Measurements from ENCODE around the gene WDFY2.
A peak's percentile ranks its signal among the peaks of the same experiment; 100 is the strongest.

Gene WDFY2

DNA sequence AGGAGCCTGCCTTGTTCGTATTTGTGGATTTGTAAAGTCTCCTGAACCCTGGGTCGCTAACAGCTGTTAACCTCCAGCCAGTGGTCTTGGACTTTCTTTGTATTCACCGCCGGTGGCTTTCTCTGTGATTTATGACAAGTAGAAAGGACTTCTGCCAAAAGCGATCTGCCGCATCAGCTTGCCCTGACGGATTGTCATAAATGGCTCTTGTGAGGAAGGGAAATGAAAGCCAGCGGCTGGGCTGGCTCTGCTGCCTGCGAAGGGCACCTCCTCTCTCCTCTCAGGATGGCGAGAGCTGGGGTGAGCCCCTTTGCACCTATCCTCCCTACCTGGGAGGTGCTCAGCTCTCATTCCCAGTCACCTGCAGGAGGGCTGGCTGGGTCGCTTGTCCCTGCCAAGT is 194.1 kb downstream of the WDFY2 start:
- no peak for DNase-seq

- no peak for DNase-seq
Measured at GRCh38 chr13:51780099-51780498, 195.8 kb downstream of the WDFY2 start.

DNA sequence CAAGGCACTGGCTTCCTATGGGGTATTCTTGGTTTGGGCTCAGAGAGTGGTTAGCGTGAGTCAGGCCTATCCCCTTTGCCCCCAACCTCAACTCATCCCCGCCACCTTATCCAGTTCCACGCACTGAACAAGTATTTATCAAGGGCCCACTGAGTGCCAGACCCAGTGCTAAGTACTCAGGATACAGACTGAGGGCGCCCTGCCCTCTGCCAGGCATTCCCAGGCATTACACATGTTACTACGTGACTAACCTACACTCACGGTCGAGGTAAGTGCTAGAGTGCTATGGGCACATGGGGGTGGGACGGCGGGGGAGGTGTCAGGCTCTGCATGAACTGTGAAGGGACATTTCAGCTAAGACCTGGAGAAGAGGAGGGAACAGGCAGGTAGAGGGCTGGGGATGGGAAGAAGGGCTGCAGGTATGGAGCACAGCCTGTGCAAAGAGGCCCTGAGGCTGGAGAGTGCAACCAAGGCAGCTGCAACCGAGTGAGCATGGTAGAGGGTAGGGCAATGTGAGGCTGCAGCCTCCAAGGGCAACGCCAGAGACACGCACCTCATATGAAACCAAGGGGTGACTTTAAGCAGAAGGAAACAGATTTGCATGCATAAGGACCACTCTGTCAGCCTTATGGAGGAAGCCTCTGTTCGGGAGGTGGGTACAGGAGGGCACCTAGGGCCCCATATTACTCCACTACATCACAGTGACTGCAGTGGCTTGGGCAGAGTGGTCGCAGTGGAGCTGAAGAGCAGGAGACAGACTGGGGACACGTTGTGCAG is 197.2 kb downstream of the WDFY2 start:
- DNase-seq, result no peak

DNA sequence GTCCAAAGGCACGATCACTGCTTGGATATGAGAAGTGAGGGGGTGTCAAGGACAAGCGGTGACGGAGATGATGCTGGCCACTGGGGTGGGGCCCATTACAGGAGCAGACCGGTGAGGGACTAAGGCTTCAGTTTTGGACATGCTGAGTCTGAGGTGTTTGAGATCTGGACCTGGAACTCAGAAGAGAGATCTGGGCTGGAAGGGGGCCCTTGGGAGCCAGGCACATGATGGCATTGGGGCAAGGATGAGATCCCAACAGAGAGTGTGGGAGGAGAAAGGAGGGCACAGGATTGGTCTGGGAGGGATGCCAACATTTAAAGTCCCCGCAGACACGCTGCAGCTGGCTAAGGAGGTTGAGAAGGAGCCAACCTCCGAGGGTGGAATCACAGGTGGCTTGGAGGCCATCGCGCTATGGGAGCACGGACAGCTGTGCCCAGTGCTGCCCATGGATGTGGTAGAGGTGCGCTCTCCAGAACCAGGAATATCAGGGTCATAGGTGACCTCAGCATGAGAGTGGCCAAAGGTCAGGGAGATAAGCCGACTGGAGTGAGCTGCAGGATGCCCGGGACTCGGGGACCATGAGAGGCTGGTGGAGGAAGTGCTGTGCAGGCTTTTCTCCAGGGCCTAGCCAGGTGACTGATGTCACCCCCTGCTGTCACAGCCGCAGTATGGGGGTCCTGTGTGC is 197.9 kb downstream of the WDFY2 start:
- DNase-seq, result no peak

- DNase-seq, result no peak
Measured at GRCh38 chr13:51783428-51784094, 199.3 kb downstream of the WDFY2 start.

- DNase-seq, result no peak
Measured at GRCh38 chr13:51784097-51784496, 199.8 kb downstream of the WDFY2 start.

DNA sequence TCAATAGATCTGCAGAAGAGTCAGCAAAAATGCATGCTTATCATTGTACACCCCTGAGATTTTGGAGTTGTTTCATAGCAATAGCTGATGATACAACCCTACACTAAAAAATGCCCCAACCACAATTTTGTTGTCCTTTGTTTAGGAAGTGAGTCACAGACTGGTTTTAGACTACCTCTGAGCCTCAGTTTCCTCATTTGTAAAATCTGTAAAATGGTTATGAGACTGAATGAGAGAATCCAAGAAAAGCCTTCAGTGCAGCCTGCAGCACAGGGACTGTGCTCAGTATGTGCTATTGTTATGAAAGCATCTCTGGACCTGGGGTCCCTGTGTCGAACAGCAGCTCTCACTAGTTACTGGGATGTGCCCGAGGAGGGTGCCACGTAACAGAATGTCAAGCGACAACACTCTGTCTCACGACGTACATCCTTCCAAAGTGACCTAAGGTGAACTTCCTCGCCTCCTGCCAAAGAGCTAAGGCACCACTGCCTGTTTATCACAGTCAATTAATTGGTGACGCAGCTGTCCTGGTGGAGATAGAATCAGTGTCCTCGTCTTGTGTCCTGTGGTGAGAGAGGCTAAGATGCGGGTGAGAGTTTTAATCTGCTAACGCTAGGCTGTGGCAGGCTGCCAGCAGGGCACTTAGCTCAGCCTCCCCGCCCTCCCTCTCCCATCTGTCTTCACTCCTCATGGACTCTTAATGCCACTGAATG is 201.6 kb downstream of the WDFY2 start:
- DNase-seq, result no peak

DNA sequence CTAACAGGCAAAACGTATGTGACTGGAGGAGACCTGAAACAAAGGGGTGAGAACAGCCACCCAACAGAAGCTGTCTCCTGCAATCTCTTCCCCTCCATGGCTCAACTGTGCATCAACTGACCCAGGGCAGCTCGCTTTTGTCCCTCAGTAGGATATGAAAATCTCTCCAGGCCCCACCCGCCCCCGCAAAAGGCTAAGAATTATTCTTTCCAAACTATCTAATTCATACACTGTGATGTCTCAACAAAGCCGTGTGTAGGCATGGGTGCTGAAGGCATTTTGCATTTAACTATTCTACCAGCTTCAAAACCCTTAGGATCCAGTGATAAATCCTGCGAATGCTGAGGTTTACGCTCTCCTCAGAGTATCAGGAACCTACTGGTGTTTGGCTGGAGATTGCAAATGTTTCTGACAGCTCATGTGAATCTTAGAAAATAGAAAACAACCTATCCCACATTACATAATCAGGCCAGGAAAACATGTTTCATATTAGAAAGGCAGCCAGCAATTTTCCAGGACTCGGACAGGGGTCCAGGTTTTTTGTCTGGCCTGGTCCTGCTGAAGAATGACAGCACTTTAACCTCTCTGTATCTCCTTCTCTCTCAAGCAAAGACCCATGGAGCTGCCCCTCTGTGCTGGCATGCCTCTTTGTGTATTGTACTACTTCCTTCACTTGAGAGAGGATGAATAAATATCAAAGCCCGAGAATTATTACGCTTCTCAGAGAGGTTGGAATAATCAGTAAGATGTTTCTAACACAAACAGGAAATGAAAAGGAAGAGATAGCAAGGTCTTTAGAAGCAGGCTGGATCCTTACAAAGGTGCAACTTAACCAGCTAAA is 202.4 kb downstream of the WDFY2 start:
- no peak for DNase-seq

GRCh38 chr13:51793570-51794271 is 209.5 kb downstream of the WDFY2 start:
- DNase-seq, result peak; percentile 78

GRCh38 chr13:51794964-51795363 is 210.7 kb downstream of the WDFY2 start:
- DNase-seq, result no peak

DNA sequence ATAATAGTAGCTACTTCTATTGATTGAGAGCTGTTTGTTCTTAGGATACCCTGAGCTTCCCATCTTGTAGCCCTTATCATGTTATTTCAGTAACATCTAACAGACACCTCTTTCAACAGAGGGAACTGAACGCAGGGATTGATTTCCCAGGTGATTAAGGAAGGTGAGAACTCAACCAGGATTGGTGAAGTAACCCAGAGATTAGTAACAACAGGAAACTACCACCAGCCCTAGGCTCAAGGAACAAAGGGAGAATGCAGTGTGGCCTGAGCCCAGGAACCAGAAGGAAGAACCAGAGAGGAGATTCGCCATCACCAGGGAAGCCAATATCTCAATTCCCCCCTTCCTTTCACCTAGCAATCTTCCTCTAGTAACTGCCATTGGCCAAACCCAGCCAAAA is 211.2 kb downstream of the WDFY2 start:
- no peak for DNase-seq

GRCh38 chr13:51796546-51796945 is 212.3 kb downstream of the WDFY2 start:
- DNase-seq, result no peak

DNA sequence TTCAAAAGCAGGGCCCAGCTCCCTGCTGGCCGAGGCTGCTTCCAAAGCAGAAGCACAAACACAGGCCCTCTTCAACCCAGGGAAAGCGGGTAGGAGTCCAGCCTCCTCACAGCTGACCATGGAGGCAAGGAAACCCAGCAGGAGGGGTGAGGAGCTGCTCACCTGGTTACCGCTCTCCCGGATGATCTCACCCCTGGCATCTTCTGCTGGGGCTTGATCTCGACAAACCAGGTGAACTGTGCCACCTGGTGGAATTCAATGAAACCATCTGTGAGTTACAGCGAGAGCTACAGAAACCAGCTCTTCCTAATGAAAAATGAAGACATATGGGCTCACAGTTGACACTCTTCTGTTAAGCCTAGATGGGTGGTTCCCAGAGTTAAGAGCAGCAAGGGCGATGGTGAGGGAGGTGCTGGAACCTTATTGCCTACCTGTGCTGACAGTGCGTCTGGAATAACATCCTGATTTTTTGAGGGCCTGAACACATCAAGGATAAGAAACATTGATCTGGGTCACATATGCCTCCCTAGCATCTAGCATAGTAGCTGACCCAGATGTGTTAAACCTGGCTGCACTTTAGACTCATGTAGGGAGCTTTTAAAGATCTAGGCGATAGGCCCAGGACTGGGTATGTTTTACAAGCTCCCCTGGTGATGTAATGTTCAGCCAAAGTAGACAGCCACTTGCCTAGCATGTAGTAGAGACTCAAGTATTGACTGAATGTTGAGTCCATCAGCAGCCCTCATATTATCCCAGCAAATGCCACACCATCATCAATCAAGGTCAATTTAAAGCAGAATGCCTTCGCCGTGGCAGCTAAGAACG is 213.6 kb downstream of the WDFY2 start:
- DNase-seq, result peak; percentile 36

DNA sequence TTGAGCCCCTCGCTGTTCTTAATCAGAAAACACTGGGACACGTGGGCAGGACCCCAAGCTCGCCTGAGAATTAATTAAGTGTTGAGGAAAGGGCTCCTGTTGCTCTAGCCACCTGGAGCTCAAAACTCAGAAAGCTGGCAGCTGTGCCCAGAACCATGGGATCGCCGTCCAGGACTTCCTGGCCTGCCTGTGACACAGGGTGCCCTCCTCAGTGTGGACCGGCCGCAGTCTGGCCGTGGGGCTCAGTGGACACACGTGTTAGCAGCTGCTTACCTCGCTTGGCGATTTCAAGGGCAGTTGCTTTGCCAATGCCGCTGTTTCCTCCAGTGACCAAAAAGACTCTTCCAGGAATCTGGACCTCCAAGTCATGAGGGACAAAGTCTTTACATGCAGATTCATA is 215.0 kb downstream of the WDFY2 start:
- DNase-seq, result no peak

DNA sequence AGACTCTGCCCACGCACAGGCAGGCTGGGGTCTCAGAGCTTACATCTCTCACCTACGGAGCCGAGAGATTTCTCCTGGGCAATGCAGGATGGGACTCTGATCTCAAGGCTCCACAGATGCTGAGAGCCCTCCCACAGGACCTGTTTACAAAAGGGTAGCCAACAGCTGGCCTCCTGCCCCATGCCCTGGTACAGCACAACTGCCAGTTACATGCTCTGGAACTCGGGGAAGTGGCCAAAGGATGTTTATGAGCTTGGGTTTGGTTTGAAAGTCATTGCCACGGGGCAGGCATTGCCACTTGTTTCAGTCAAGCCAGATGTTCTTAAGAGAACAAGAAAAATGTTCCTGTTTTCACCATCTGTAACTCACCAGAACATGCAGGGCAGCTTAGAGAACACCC is 216.2 kb downstream of the WDFY2 start:
- DNase-seq, result no peak

DNA sequence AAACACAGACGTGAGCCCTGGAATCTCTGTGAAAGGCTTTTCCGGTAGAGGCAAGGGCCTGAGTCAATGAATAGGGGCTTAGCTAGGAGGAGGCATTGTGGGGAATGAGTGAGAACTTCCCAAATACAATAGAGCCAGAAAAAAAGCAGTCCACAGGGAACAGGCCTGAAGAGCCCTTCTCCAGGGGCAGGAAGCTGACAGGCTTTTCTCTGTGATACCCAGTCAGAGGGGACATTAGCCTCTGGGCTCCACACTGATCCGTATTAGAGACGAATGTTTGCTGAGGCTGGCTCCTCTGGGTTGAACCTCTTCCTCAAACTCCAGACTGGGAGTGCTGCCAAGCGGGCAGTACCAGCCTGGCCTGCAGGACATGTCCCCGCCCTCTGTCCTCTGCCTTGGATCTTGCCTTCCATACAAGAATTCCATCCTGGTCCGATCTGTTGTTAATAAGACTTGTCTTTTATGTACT is 217.4 kb downstream of the WDFY2 start:
- no peak for DNase-seq

- no peak for DNase-seq
Measured at GRCh38 chr13:51802631-51803418, 218.6 kb downstream of the WDFY2 start.

GRCh38 chr13:51803422-51804294 is 219.4 kb downstream of the WDFY2 start, which contains the start of gene DHRS12:
Gene DHRS12 (minus strand): TSS chr13:51804163. CDS start chr13:51799659, 4,504 bp downstream.
- peak; percentile 71 for DNase-seq

Data from HCEC 1CT (cell line).